Loucy (cell line): Measurements from ENCODE around the gene MINDY1.

Experiments
- EZH2phosphoT487 ChIP-seq: fragments of 200-600 bp; IDR thresholded peaks from 2 replicates; pipeline ENCODE4 v1.6.1; 2018; ENCODE audit warnings: antibody characterized with exemption, mild to moderate bottlenecking, moderate library complexity, borderline replicate concordance
- TF ChIP-seq, protein P1 (sequence below): fragments of 200-600 bp; sonication (generic); conservative IDR thresholded peaks from 2 replicates; pipeline ENCODE4 v1.5.1; 2014; ENCODE audit warnings: mild to moderate bottlenecking, antibody characterized with exemption, low read length

- TF ChIP-seq, protein P1, sequence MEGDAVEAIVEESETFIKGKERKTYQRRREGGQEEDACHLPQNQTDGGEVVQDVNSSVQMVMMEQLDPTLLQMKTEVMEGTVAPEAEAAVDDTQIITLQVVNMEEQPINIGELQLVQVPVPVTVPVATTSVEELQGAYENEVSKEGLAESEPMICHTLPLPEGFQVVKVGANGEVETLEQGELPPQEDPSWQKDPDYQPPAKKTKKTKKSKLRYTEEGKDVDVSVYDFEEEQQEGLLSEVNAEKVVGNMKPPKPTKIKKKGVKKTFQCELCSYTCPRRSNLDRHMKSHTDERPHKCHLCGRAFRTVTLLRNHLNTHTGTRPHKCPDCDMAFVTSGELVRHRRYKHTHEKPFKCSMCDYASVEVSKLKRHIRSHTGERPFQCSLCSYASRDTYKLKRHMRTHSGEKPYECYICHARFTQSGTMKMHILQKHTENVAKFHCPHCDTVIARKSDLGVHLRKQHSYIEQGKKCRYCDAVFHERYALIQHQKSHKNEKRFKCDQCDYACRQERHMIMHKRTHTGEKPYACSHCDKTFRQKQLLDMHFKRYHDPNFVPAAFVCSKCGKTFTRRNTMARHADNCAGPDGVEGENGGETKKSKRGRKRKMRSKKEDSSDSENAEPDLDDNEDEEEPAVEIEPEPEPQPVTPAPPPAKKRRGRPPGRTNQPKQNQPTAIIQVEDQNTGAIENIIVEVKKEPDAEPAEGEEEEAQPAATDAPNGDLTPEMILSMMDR, result no peak
- TF ChIP-seq EZH2phosphoT487, result no peak
Observed at GRCh38 chr1:150966011-150966410, 40.7 kb downstream of the MINDY1 start.
